Ishikawa (cell line): ENCODE results near the gene PDE4D.

ENCODE experiments used
- CREB1 ChIP-seq: IDR thresholded peaks from 2 replicates; pipeline ENCODE4 v1.6.1; 2012; ENCODE audit warnings: low read depth
- EP300 ChIP-seq: IDR thresholded peaks from 2 replicates; pipeline ENCODE4 v1.6.1; 2012; ENCODE audit warnings: borderline replicate concordance
- FOXM1 ChIP-seq: IDR thresholded peaks from 2 replicates; pipeline ENCODE4 v1.6.1; 2012; ENCODE audit warnings: low read depth, borderline replicate concordance
- MAX ChIP-seq: IDR thresholded peaks from 2 replicates; pipeline ENCODE4 v1.6.1; 2012
- NFIC ChIP-seq: IDR thresholded peaks from 2 replicates; pipeline ENCODE4 v1.6.1; 2012
- RAD21 ChIP-seq: IDR thresholded peaks from 2 replicates; pipeline ENCODE4 v1.6.1; 2012; ENCODE audit warnings: low read depth
- REST ChIP-seq: IDR thresholded peaks from 2 replicates; pipeline ENCODE4 v1.6.1; 2012; ENCODE audit warnings: low read depth, mild to moderate bottlenecking
- TAF1 ChIP-seq: IDR thresholded peaks from 2 replicates; pipeline ENCODE4 v1.6.1; 2012; ENCODE audit warnings: low read depth, mild to moderate bottlenecking
- TEAD4 ChIP-seq: IDR thresholded peaks from 2 replicates; pipeline ENCODE4 v1.6.1; 2012
- USF1 ChIP-seq: IDR thresholded peaks from 2 replicates; pipeline ENCODE4 v1.6.1; 2012
- YY1 ChIP-seq: IDR thresholded peaks from 2 replicates; pipeline ENCODE4 v1.6.1; 2012; ENCODE audit warnings: low read depth

- TF ChIP-seq CREB1 (no peak), YY1 (no peak), EP300 (no peak), REST (no peak), USF1 (no peak), TEAD4 (no peak), RAD21 (no peak), TAF1 (no peak), MAX (no peak), FOXM1 (no peak), NFIC (no peak)
Measured at GRCh38 chr5:59678943-59679342, 214.6 kb downstream of the PDE4D start.
